Stomach (tissue), 9 donors: ENCODE measurements around the gene ABCB4. TPM values are rescaled to one million over a fixed set of nuclear protein-coding genes. Genes with fewer than 3 reads are reported as not detected.

ENCODE experiments used
- DNase-seq, 2 donors: peaks; one replicate each; pipeline versions ENCODE4 v3.0.0 to v3.0.0-alpha.2; 2013 to 2019
- H3K27ac ChIP-seq, 5 donors: fragments of 200-600 bp in 4 of 5; sonication (generic) in 4 of 5; one replicate each; pipeline ENCODE4 v1.5.1; 2013 to 2019; ENCODE audit warnings: mild to moderate bottlenecking in 1 of 5, moderate library complexity in 1 of 5
- H3K27me3 ChIP-seq, 3 donors: fragments of 200-600 bp; sonication (generic); one replicate each; pipeline ENCODE4 v1.5.1; 2017 to 2019; ENCODE audit warnings: mixed run types in 1 of 3
- H3K36me3 ChIP-seq, 4 donors: fragments of 200-600 bp; sonication (generic); 1 replicate in 3 of 4; 2 replicates in 1 of 4; pipeline ENCODE4 v1.5.1; 2016 to 2019
- H3K4me1 ChIP-seq, 4 donors: fragments of 200-600 bp; sonication (generic); one replicate each; pipeline ENCODE4 v1.5.1; 2016 to 2019
- H3K4me3 ChIP-seq, 4 donors: fragments of 200-600 bp; sonication (generic) in 3 of 4; one replicate each; pipeline ENCODE4 v1.5.1; 2016 to 2019; ENCODE audit warnings: mild to moderate bottlenecking in 1 of 4
- H3K9me3 ChIP-seq, 4 donors: fragments of 200-600 bp; sonication (generic); one replicate each; pipeline ENCODE4 v1.5.1; 2016 to 2019
- CTCF ChIP-seq, 7 experiments: fragments of 450-650 bp in 4 of 7; fragments of 200-600 bp in 3 of 7; sonication (generic) in 3 of 7; IDR thresholded peaks; one replicate each; pipeline ENCODE4 v1.5.1; 2016 to 2019; ENCODE audit warnings: antibody characterized with exemption in 7 of 7, control low read depth in 2 of 7, mild to moderate bottlenecking in 1 of 7
- EP300 ChIP-seq: sonication (generic); formaldehyde crosslinking; IDR thresholded peaks from one replicate; pipeline ENCODE4 v1.6.1; 2017; ENCODE audit warnings: antibody characterized with exemption
- POLR2A ChIP-seq, 4 donors: fragments of 450-650 bp; IDR thresholded peaks; one replicate each; pipeline ENCODE4 v1.6.1; 2016; ENCODE audit warnings: antibody characterized with exemption in 4 of 4, control low read depth in 2 of 4, mild to moderate bottlenecking in 1 of 4, moderate library complexity in 1 of 4
- POLR2AphosphoS5 ChIP-seq, 3 donors: sonication (generic); formaldehyde crosslinking; IDR thresholded peaks; one replicate each; pipeline ENCODE4 v1.6.1; 2016; ENCODE audit warnings: antibody characterized with exemption in 3 of 3
- WGBS, 5 donors: extraction: QIAGEN DNeasy Blood & Tissue Kit in 3 of 5; methylation state at CpG; one replicate each; pipeline versions ENCODE4 v1.1.5 to v1.1.7; 2013 to 2018; 5-methylcytosine and 5-hydroxymethylcytosine counted together
- intact Hi-C: fragments of 100-400 bp; cut with DNase I; formaldehyde crosslinking; loops from one replicate; pipeline ENCODE4 v1.15.1; 2023; ENCODE audit warnings: low total_unique reads
- polyA plus RNA-seq, 3 donors: library from polyadenylated mRNA; stranded (reverse); fragments of 200-250 nt; gene quantifications; one replicate each; pipeline ENCODE4 v1.2.3, GENCODE V29; 2013
- total RNA-seq, 5 donors: library from RNA; depleted of rRNA; stranded (reverse); fragments of >200 nt; gene quantifications; one replicate each; pipeline versions ENCODE4 v1.1.0 to v1.2.3, GENCODE V29; 2014 to 2016
- donor health status: healthy with polysubstance abuse.
- donor health status: Bipolar disorder and iron deficiency.
- donor health status: healthy.

Gene ABCB4
- total and polyA plus RNA-seq, 8 donors: 0.25 to 1.5 (median 1.0) TPM; not detected in 5

GRCh38 chr7:87513735-87514335 is 38.4 kb upstream of the ABCB4 start:
- H3K9me3 ChIP-seq: no peaks in the 10 kb centered on the region
- no peak for TF ChIP-seq POLR2AphosphoS5 (IDR thresholded peaks at IDR 0.05)
- TF ChIP-seq EP300: no peak
- TF ChIP-seq POLR2A (IDR thresholded peaks at IDR 0.05): no peak
- no peak for TF ChIP-seq CTCF (IDR thresholded peaks at IDR 0.05)
- H3K36me3 ChIP-seq: no peaks in the 10 kb centered on the region
- no peak for DNase-seq
- H3K4me1 ChIP-seq: peaks cover 0 to 7% (median 0%) of the 10 kb centered on the region in 4 donors
- H3K27ac ChIP-seq: no peak overlapping the region
- H3K27me3 ChIP-seq: no peaks in the 10 kb centered on the region
- intact Hi-C loops: no loop called here
- no peak overlapping the region for H3K4me3 ChIP-seq
- whole genome bisulfite sequencing, 5 donors: 78 to 92% (median 84%) methylated on average over 5 of the region's 5 CpGs

DNA sequence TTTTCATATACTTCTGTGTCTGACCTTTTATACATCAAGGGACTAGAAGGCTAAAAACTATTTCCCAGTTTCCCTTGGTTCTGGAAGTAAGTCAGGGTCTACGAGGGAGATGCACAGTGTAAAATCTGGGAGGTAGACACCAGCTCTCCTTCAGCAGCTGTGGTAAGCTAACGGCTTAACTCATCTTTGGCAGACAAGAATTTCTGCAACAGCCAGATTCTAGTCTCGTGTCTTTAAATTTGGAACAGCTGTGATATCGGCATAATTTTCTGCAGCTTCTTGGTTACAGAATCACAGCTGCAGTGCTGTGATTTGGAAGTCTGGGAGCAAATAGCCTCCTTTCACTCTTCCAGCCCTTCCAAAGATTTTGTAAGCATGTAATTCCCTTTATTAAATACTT is 37.4 kb upstream of the ABCB4 start:
- intact Hi-C loops: no loop called here
- Histone ChIP-seq H3K4me1 (no peaks in the 10 kb centered on the region), H3K4me3 (no peak overlapping the region), H3K27me3 (no peaks in the 10 kb centered on the region), H3K27ac (no peak overlapping the region), H3K9me3 (no peaks in the 10 kb centered on the region), H3K36me3 (no peaks in the 10 kb centered on the region)
- TF ChIP-seq EP300 (no peak), POLR2AphosphoS5 (IDR thresholded peaks at IDR 0.05) (no peak), POLR2A (IDR thresholded peaks at IDR 0.05) (no peak), CTCF (IDR thresholded peaks at IDR 0.05) (no peak)
- 62 to 78% (median 76%) methylated on average over 4 of the region's 4 CpGs for WGBS, 5 donors
- no peak for DNase-seq

DNA sequence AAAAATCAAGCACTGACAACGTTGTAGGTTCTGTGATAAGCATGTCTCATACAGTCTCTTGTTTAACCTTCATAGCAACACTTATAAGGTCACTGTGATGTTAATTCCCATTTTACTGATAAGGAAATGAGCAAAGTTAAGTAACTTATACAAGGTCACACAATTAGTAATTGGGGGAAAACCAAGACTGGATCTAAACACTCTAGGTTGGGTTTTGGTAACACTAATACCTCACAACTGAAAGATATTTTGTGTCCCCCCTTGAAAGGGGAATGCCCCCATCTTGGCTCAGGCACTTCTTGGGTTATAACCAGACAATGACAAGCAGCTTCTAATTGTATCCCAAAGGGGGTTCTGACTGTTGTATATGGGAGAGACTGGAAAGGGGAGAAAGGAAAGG is 36.0 kb upstream of the ABCB4 start:
- Histone ChIP-seq H3K9me3 (no peaks in the 10 kb centered on the region), H3K4me3 (no peak overlapping the region), H3K36me3 (no peaks in the 10 kb centered on the region), H3K27ac (no peak overlapping the region), H3K4me1 (no peaks in the 10 kb centered on the region), H3K27me3 (no peaks in the 10 kb centered on the region)
- intact Hi-C loops: no loop called here
- no peak for TF ChIP-seq POLR2A (IDR thresholded peaks at IDR 0.05)
- no peak for TF ChIP-seq CTCF (IDR thresholded peaks at IDR 0.05)
- TF ChIP-seq EP300: no peak
- no peak for TF ChIP-seq POLR2AphosphoS5 (IDR thresholded peaks at IDR 0.05)
- WGBS, 5 donors: 16 to 39% (median 31%) methylated on average over 1 of the region's 1 CpG
- DNase-seq: no peak

DNA sequence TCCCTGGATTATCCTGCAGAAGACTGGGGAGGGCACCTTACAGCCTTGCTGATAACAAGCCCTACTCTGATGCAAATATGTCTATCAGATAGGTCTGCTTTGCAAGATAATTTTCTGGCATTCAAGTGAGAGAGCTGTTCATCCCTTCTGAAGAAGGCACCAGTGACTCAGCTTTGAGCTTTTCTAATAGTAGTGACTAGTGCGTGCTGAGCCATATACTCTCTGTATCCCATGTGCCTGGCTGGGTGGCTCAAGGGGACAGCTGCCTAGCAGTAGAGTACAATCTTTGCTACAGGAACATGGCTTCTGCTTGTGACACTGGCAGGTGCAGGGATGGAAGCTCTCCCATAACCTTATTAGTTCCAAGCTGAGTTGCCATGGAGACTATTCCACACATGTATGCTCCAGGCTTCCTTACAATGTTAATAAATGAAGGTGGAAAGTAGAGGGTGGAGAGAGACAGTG is 35.0 kb upstream of the ABCB4 start:
- peak in 1 of 2 donors; percentile 51 for DNase-seq
- intact Hi-C loops: no loop called here

More for the DNA sequence above, 35.0 kb upstream of the ABCB4 start:
- Histone ChIP-seq H3K4me3 (no peak overlapping the region), H3K9me3 (no peaks in the 10 kb centered on the region), H3K4me1 (no peaks in the 10 kb centered on the region), H3K27ac (no peak overlapping the region), H3K36me3 (no peaks in the 10 kb centered on the region), H3K27me3 (no peaks in the 10 kb centered on the region)
- 90 to 100% (median 93%) methylated on average over 1 of the region's 1 CpG for WGBS, 5 donors
- TF ChIP-seq POLR2A (IDR thresholded peaks at IDR 0.05): no peak
- no peak for TF ChIP-seq CTCF (IDR thresholded peaks at IDR 0.05)
- TF ChIP-seq POLR2AphosphoS5 (IDR thresholded peaks at IDR 0.05): no peak
- TF ChIP-seq EP300: no peak
